H1 (cell line): ENCODE results near the gene NLGN4Y. TPM values are rescaled to one million over a fixed set of nuclear protein-coding genes. Genes with fewer than 3 reads are reported as not detected.

ENCODE experiments used
- CTCF ChIA-PET: fragments of 300-600 bp; sonication (Branson Sonifier 250); formaldehyde crosslinking; loops from one replicate; lab custom pipeline; 2021; ENCODE audit not compliant: partially characterized antibody; lab: Charles Lee
- POLR2A ChIA-PET: fragments of 300-600 bp; sonication (Branson Sonifier 250); formaldehyde crosslinking; loops from one replicate; lab custom pipeline; 2021; ENCODE audit warnings: inconsistent platforms; ENCODE audit not compliant: partially characterized antibody; lab: Charles Lee
- DNase-seq, 2 experiments: peaks; one replicate each; pipeline versions ENCODE4 v3.0.0 to v3.0.0-alpha.2; 2010 to 2022; ENCODE audit warnings: low spot score in 2 of 2, low read depth in 1 of 2, mixed read lengths in 1 of 2
- FAIRE-seq: peaks from 2 replicates; lab custom pipeline; 2011; peaks lifted over from hg19 to GRCh38; lab: Jason Lieb, UNC
- H2AFZ ChIP-seq: 2 replicates; pipeline ENCODE4 v1.8.1; 2012; ENCODE audit warnings: low read length, inconsistent platforms
- H2AK5ac ChIP-seq: 2 replicates; pipeline ENCODE4 v1.6.1; 2013; ENCODE audit warnings: low read depth, low read length
- H2BK120ac ChIP-seq: replicated peaks from 2 replicates; pipeline ENCODE3; 2013; ENCODE audit warnings: low read depth, low read length, inconsistent platforms
- H2BK12ac ChIP-seq: 2 replicates; pipeline ENCODE4 v1.6.1; 2013; ENCODE audit warnings: low read depth, low read length
- H2BK15ac ChIP-seq: 2 replicates; pipeline ENCODE4 v1.6.1; 2013; ENCODE audit warnings: low read length
- H2BK20ac ChIP-seq: 2 replicates; pipeline ENCODE4 v1.6.1; 2013; ENCODE audit warnings: low read length
- H2BK5ac ChIP-seq: 2 replicates; pipeline ENCODE4 v1.6.1; 2013; ENCODE audit warnings: low read depth, low read length
- H3K14ac ChIP-seq: 2 replicates; pipeline ENCODE4 v1.6.1; 2013; ENCODE audit warnings: inconsistent platforms; ENCODE audit not compliant: insufficient read length
- H3K18ac ChIP-seq: 2 replicates; pipeline ENCODE4 v1.6.1; 2013; ENCODE audit warnings: low read length; ENCODE audit errors: extremely low read depth
- H3K23ac ChIP-seq: 2 replicates; pipeline ENCODE4 v1.6.1; 2013; ENCODE audit warnings: inconsistent platforms; ENCODE audit not compliant: insufficient read length
- H3K23me2 ChIP-seq: 2 replicates; pipeline ENCODE4 v1.6.1; 2013; ENCODE audit warnings: low read depth, low read length
- H3K27ac ChIP-seq: 2 replicates; pipeline ENCODE4 v1.6.1; 2011; ENCODE audit warnings: low read depth, low read length, inconsistent platforms
- H3K27me3 ChIP-seq, 4 experiments: replicated peaks in 1 of 4; 1 replicate in 1 of 4; 2 replicates in 3 of 4; pipeline versions ENCODE4 v1.6.1 to v1.8.1; 2011 to 2013; ENCODE audit warnings: low read length in 3 of 4, mild to moderate bottlenecking in 3 of 4, inconsistent platforms in 2 of 4, mixed read lengths in 2 of 4, moderate library complexity in 1 of 4; ENCODE audit not compliant: control insufficient read depth in 3 of 4, insufficient read depth in 3 of 4; ENCODE audit errors: extremely low read depth in 1 of 4
- H3K36me3 ChIP-seq, 4 experiments: 2 replicates each; pipeline versions ENCODE4 v1.6.1 to v1.8.1; 2011 to 2013; ENCODE audit warnings: mild to moderate bottlenecking in 4 of 4, low read length in 3 of 4, moderate library complexity in 2 of 4, control low read depth in 1 of 4, inconsistent platforms in 1 of 4; ENCODE audit not compliant: insufficient read depth in 4 of 4, control insufficient read depth in 2 of 4
- H3K4ac ChIP-seq: replicated peaks from 2 replicates; pipeline ENCODE3; 2013; ENCODE audit warnings: low read length, low read depth, mixed read lengths, inconsistent platforms; ENCODE audit not compliant: insufficient read length
- H3K4me1 ChIP-seq, 4 experiments: replicated peaks in 1 of 4; 1 replicate in 1 of 4; 2 replicates in 3 of 4; pipeline versions ENCODE4 v1.6.1 to v1.8.1; 2011 to 2013; ENCODE audit warnings: low read length in 3 of 4, inconsistent platforms in 2 of 4, mixed read lengths in 1 of 4; ENCODE audit not compliant: insufficient read depth in 4 of 4, control insufficient read depth in 3 of 4
- H3K4me2 ChIP-seq, 2 experiments: 2 replicates each; pipeline versions ENCODE4 v1.6.1 to v1.8.1; 2011 to 2013; ENCODE audit warnings: low read depth in 2 of 2, low read length in 2 of 2, control low read depth in 1 of 2, inconsistent platforms in 1 of 2, mild to moderate bottlenecking in 1 of 2; ENCODE audit not compliant: insufficient read depth in 1 of 2
- H3K4me3 ChIP-seq, 4 experiments: fragments of 200-600, 300-600 bp in 1 of 4; sonication (generic), shearing (Covaris generic), sonication (Bioruptor Twin) in 1 of 4; 2 replicates each; pipeline versions ENCODE4 v1.5.1 to v1.8.1; 2011 to 2016; ENCODE audit warnings: low read length in 4 of 4, low read depth in 3 of 4, control low read depth in 2 of 4, inconsistent platforms in 2 of 4, mild to moderate bottlenecking in 2 of 4, mixed read lengths in 1 of 4, moderate library complexity in 1 of 4; ENCODE audit not compliant: insufficient read depth in 2 of 4; ENCODE audit errors: extremely low read depth in 1 of 4
- H3K56ac ChIP-seq: replicated peaks from 2 replicates; pipeline ENCODE3; 2013; ENCODE audit warnings: low read depth, mild to moderate bottlenecking, mixed read lengths, low read length, inconsistent platforms; ENCODE audit not compliant: insufficient read length
- H3K79me1 ChIP-seq: 2 replicates; pipeline ENCODE4 v1.6.1; 2013; ENCODE audit warnings: low read depth, low read length, control low read depth
- H3K79me2 ChIP-seq, 2 experiments: 2 replicates each; pipeline versions ENCODE4 v1.6.1 to v1.8.1; 2012 to 2013; ENCODE audit warnings: low read length in 2 of 2, mild to moderate bottlenecking in 2 of 2, inconsistent platforms in 1 of 2; ENCODE audit not compliant: insufficient read depth in 2 of 2, control insufficient read depth in 1 of 2
- H3K9ac ChIP-seq, 4 experiments: replicated peaks in 1 of 4; 1 replicate in 1 of 4; 2 replicates in 3 of 4; pipeline versions ENCODE4 v1.6.1 to v1.8.1; 2011 to 2013; ENCODE audit warnings: low read depth in 3 of 4, low read length in 3 of 4, control low read depth in 2 of 4, mild to moderate bottlenecking in 2 of 4, moderate library complexity in 2 of 4, inconsistent platforms in 1 of 4; ENCODE audit errors: extremely low read depth in 1 of 4
- H3K9me3 ChIP-seq, 2 experiments: 2 replicates each; pipeline versions ENCODE4 v1.6.1 to v1.8.1; 2012 to 2013; ENCODE audit warnings: mild to moderate bottlenecking in 2 of 2, moderate library complexity in 2 of 2, control low read depth in 1 of 2, inconsistent platforms in 1 of 2, low read depth in 1 of 2, low read length in 1 of 2, mixed read lengths in 1 of 2; ENCODE audit not compliant: insufficient read depth in 2 of 2
- H4K20me1 ChIP-seq, 2 experiments: replicated peaks in 1 of 2; 2 replicates each; pipeline versions ENCODE3 to v1.8.1; 2011 to 2013; ENCODE audit warnings: inconsistent platforms in 2 of 2, low read length in 2 of 2, mild to moderate bottlenecking in 1 of 2; ENCODE audit not compliant: insufficient read depth in 2 of 2, control insufficient read depth in 1 of 2
- H4K5ac ChIP-seq: 2 replicates; pipeline ENCODE4 v1.6.1; 2013; ENCODE audit warnings: low read length, low read depth, mixed read lengths, inconsistent platforms; ENCODE audit not compliant: insufficient read length
- H4K8ac ChIP-seq: 2 replicates; pipeline ENCODE4 v1.8.0; 2013; ENCODE audit warnings: mild to moderate bottlenecking, moderate library complexity, low read length, inconsistent platforms; ENCODE audit not compliant: insufficient read depth; ENCODE audit errors: extremely low read depth
- H4K91ac ChIP-seq: replicated peaks from 2 replicates; pipeline ENCODE3; 2013; ENCODE audit warnings: low read length, mixed read lengths, inconsistent platforms; ENCODE audit not compliant: insufficient read length
- BRCA1 ChIP-seq: IDR thresholded peaks from 2 replicates; pipeline ENCODE4 v1.6.1; 2012; ENCODE audit warnings: low read depth, low read length, improper control_type of control experiment
- CHD2 ChIP-seq: IDR thresholded peaks from 2 replicates; pipeline ENCODE4 v1.6.1; 2012; ENCODE audit warnings: low read length, improper control_type of control experiment
- EP300 ChIP-seq, 2 experiments: IDR thresholded peaks; 1 replicate in 1 of 2; 2 replicates in 1 of 2; pipeline ENCODE4 v1.6.1; 2011 to 2012; ENCODE audit warnings: low read depth in 2 of 2, low read length in 2 of 2, mild to moderate bottlenecking in 2 of 2, borderline replicate concordance in 1 of 2, inconsistent platforms in 1 of 2, moderate library complexity in 1 of 2
- GABPA ChIP-seq: IDR thresholded peaks from 2 replicates; pipeline ENCODE4 v1.6.1; 2011; ENCODE audit warnings: mild to moderate bottlenecking, low read length, moderate library complexity, borderline replicate concordance; ENCODE audit not compliant: insufficient read depth
- KDM4A ChIP-seq: IDR thresholded peaks from one replicate; pipeline ENCODE4 v1.7.1; 2012; ENCODE audit warnings: low read depth, mild to moderate bottlenecking, moderate library complexity, low read length, inconsistent platforms; ENCODE audit not compliant: severe bottlenecking
- NANOG ChIP-seq: IDR thresholded peaks from 2 replicates; pipeline ENCODE4 v1.6.1; 2011; ENCODE audit warnings: low read length, low read depth, mild to moderate bottlenecking, inconsistent platforms; ENCODE audit not compliant: insufficient read depth, poor library complexity, severe bottlenecking
- NRF1 ChIP-seq: IDR thresholded peaks from 2 replicates; pipeline ENCODE4 v1.6.1; 2011; ENCODE audit warnings: mild to moderate bottlenecking, low read depth, low read length, improper control_type of control experiment
- POLR2AphosphoS5 ChIP-seq: IDR thresholded peaks from 2 replicates; pipeline ENCODE4 v1.6.1; 2011; ENCODE audit warnings: low read depth, low read length
- RAD21 ChIP-seq, 2 experiments: IDR thresholded peaks in 1 of 2; conservative IDR thresholded peaks in 1 of 2; 2 replicates each; pipeline ENCODE4 v1.6.1; 2011; ENCODE audit warnings: low read depth in 2 of 2, low read length in 2 of 2, improper control_type of control experiment in 1 of 2, inconsistent platforms in 1 of 2, mild to moderate bottlenecking in 1 of 2, moderate library complexity in 1 of 2
- SP4 ChIP-seq: IDR thresholded peaks from 2 replicates; pipeline ENCODE4 v1.6.1; 2012; ENCODE audit warnings: low read length, inconsistent platforms
- TEAD4 ChIP-seq: IDR thresholded peaks from 2 replicates; pipeline ENCODE4 v1.6.1; 2012; ENCODE audit warnings: low read depth, low read length, inconsistent platforms, mixed read lengths
- WGBS, 2 experiments: shearing (Covaris generic) in 1 of 2; methylation state at CpG; one replicate each; pipeline versions ENCODE4 v1.1.6 to v1.1.7; 2013 to 2015; ENCODE audit warnings: low lambda C conversion rate in 2 of 2, mixed read lengths in 2 of 2, inconsistent platforms in 1 of 2, low coverage in 1 of 2, missing lambda C conversion rate in 1 of 2; ENCODE audit not compliant: insufficient replicate concordance in 2 of 2, insufficient coverage in 1 of 2, insufficient read length in 1 of 2; ENCODE audit errors: extremely low coverage in 1 of 2, missing lambda C conversion rate in 1 of 2; 5-methylcytosine and 5-hydroxymethylcytosine counted together
- polyA plus RNA-seq, 7 experiments: library from polyadenylated mRNA; depleted of rRNA in 3 of 7; stranded (reverse) in 5 of 7; unstranded in 2 of 7; fragments of >200 nt in 5 of 7; fragments of 200-250 nt in 2 of 7; gene quantifications; 1 replicate in 5 of 7; 2 replicates in 1 of 7; 4 replicates in 1 of 7; pipeline versions ENCODE4 v1.2.1 to v1.2.3, GENCODE V29; 2011 to 2013; ENCODE audit warnings: missing spikeins in 2 of 7, mixed read lengths in 2 of 7
- total RNA-seq: library from RNA; stranded (reverse); fragmentation: NEBNext Ultra II Directional; extraction: Animal tissue kit (Norgen Biotek cat#: 25700); gene quantifications from 2 replicates; pipeline ENCODE4 v1.2.1, GENCODE V29; 2021

Gene NLGN4Y
- total and polyA plus RNA-seq, 2 of the 8 experiments (the other 6 are each of a cell fraction or from before 2014, with no cell fraction given): 35.7 to 51.3 TPM

- Histone ChIP-seq H2BK12ac (no peak overlapping the region), H3K36me3 (no peaks in the 10 kb centered on the region), H3K4me3 (no peak overlapping the region), H3K23ac (no peak overlapping the region), H2AFZ (no peak overlapping the region), H3K56ac (no peak overlapping the region), H3K18ac (no peak overlapping the region), H3K4me2 (no peak overlapping the region), H3K23me2 (no peaks in the 10 kb centered on the region), H2BK15ac (no peak overlapping the region), H3K27ac (no peak overlapping the region), H4K91ac (no peak overlapping the region), H3K9ac (no peak overlapping the region), H2BK5ac (no peak overlapping the region), H3K14ac (no peak overlapping the region), H3K79me1 (no peaks in the 10 kb centered on the region), H4K5ac (no peak overlapping the region), H2BK120ac (no peak overlapping the region), H3K79me2 (no peaks in the 10 kb centered on the region), H3K4ac (no peak overlapping the region), H2BK20ac (no peak overlapping the region), H3K4me1 (no peaks in the 10 kb centered on the region), H3K27me3 (no peaks in the 10 kb centered on the region)
- 100% methylated on average over 2 of the region's 2 CpGs; no CpG with 5 or more reads in 1 of the 2 experiments for WGBS, 2 experiments
- CTCF ChIA-PET: no interaction called here
- DNase-seq (no peak), FAIRE-seq (no peak)
- TF ChIP-seq TEAD4 (no peak), GABPA (no peak), POLR2AphosphoS5 (no peak), RAD21 (IDR thresholded peaks at IDR 0.05 in 1 of 2, conservative IDR thresholded peaks at IDR 0.05 in 1 of 2; ENCODE audit: low read depth in 2 of 2, low read length in 2 of 2) (no peak), EP300 (IDR thresholded peaks at IDR 0.05; ENCODE audit: borderline replicate concordance in 1 of 2, low read depth in 2 of 2, low read length in 2 of 2) (no peak), CHD2 (no peak), BRCA1 (no peak), KDM4A (no peak), NANOG (no peak), SP4 (no peak), NRF1 (no peak)
- TF ChIP-seq, all 59 proteins: peak for 0
- POLR2A ChIA-PET: no interaction called here
- Histone ChIP-seq H4K20me1 (no peaks in the 10 kb centered on the region), H4K8ac (no peak overlapping the region), H3K9me3 (no peaks in the 10 kb centered on the region; a peak in 1 of 4 replicates), H2AK5ac (no peak overlapping the region)
These were observed 19.7 kb upstream of the NLGN4Y start for GRCh38 chrY:14504592-14504991.
